Activated CD8-positive, alpha-beta memory T cell treated with anti-CD3 and anti-CD28 coated beads for 24 hours (primary cell): ENCODE measurements around the gene MEGF6.
A peak's percentile ranks its signal among the peaks of the same experiment; 100 is the strongest.

Experiments
- DNase-seq: peaks from one replicate; pipeline ENCODE4 v3.0.0-alpha.2; 2020

MEGF6 gene

GRCh38 chr1:3611170-3612019 is at the start of gene MEGF6:
MEGF6 (minus strand) TSS chr1:3611508; CDS start chr1:3611268, 240 bp downstream.
- peak; percentile 85 for DNase-seq

GRCh38 chr1:3660704-3661103 is 49.4 kb upstream of the MEGF6 start:
- no peak for DNase-seq

GRCh38 chr1:3659093-3659492 is 47.8 kb upstream of the MEGF6 start:
- no peak for DNase-seq

- DNase-seq, result no peak
Observed at GRCh38 chr1:3658231-3658615, 46.9 kb upstream of the MEGF6 start.

- no peak for DNase-seq
Observed at GRCh38 chr1:3657578-3658230, 46.4 kb upstream of the MEGF6 start.

GRCh38 chr1:3657096-3657475 is 45.8 kb upstream of the MEGF6 start:
- DNase-seq, result no peak

GRCh38 chr1:3656450-3657095 is 45.3 kb upstream of the MEGF6 start:
- no peak for DNase-seq

- no peak for DNase-seq
Observed at GRCh38 chr1:3654549-3655281, 43.4 kb upstream of the MEGF6 start.

GRCh38 chr1:3653286-3653618 is 41.9 kb upstream of the MEGF6 start:
- no peak for DNase-seq

GRCh38 chr1:3652548-3653285 is 41.4 kb upstream of the MEGF6 start:
- DNase-seq, result peak; percentile 64

- peak; percentile 66 for DNase-seq
Observed at GRCh38 chr1:3651930-3652547, 40.7 kb upstream of the MEGF6 start, which contains the start of gene TP73. TP73 (plus strand) TSS chr1:3652516; CDS start chr1:3682366, 29,850 bp downstream.

GRCh38 chr1:3651026-3651929 is 40.0 kb upstream of the MEGF6 start:
- peak; percentile 68 for DNase-seq

- DNase-seq, result no peak
Observed at GRCh38 chr1:3650248-3651025, 39.1 kb upstream of the MEGF6 start.

GRCh38 chr1:3649342-3650247 is 38.3 kb upstream of the MEGF6 start, which contains the start of gene WRAP73:
WRAP73 (minus strand) TSS chr1:3650103; CDS start chr1:3649999, 104 bp downstream.
- peak; percentile 91 for DNase-seq

- no peak for DNase-seq
Observed at GRCh38 chr1:3646596-3646995, 35.3 kb upstream of the MEGF6 start.

GRCh38 chr1:3645666-3646355 is 34.5 kb upstream of the MEGF6 start:
- no peak for DNase-seq

GRCh38 chr1:3645247-3645646 is 33.9 kb upstream of the MEGF6 start:
- no peak for DNase-seq

GRCh38 chr1:3644273-3644672 is 33.0 kb upstream of the MEGF6 start:
- no peak for DNase-seq
